ENCODE data around the gene KIAA1671.
A peak's percentile ranks its signal among the peaks of the same experiment; 100 is the strongest.

KIAA1671 gene

DNA sequence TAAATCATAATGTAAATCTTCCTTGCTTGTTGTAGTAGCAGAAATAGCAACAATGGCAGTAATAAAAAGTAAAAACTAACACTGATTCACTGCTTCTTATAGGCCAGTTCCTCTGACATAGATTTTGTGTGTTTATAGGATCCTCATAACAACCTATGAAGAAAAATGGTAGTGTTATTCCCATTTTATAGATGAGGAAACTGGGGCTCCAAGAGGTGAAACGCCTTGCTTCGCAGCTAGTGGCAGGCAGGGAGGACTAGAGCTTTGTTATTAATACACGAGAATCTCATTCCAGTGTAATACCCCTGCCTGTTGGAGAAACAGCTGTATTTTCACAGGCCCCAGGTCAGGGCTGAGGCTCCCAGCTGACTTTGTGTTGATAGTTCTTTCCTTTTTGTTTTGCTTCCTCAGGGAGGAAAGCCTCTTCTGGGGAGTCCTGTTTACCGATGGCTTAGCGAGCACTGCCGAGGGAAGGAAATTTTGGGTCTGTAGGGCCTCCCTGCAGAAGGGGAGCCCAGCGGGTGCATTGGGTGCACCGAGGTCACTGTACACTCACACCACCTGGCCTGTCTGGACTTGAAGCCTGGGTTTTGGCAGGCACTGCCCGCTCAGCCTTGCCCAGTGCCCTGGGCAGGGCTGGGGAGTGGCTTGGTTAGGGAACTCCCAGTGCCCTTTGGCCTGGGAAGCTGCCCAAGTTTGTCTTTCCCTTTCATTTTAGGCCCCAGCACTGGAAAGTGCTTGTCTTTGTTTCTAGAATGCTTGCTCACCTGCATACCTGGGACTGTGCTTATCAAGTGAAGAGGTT is 13.5 kb downstream of the KIAA1671 start:
- H3K4ac ChIP-seq (ENCODE audit: low read depth, low read length): no peak overlapping the region
- peaks cover 2% of the 10 kb centered on the region for H3K79me2 ChIP-seq (ENCODE audit: control insufficient read depth, insufficient read depth, low read length, poor library complexity)
- H3K23ac ChIP-seq (ENCODE audit: low read length): no peak overlapping the region
- no peak overlapping the region for H2BK12ac ChIP-seq (ENCODE audit: low read length)
- no peak overlapping the region for H2BK5ac ChIP-seq (ENCODE audit: low read depth, low read length, poor library complexity)
- no peaks in the 10 kb centered on the region for H3K36me3 ChIP-seq (ENCODE audit: control insufficient read depth in 1 of 2, insufficient read depth in 2 of 2, low read length in 2 of 2)
- H3K27me3 ChIP-seq (ENCODE audit: insufficient read depth, low read length): no peaks in the 10 kb centered on the region
- no peaks in the 10 kb centered on the region for H3K9me3 ChIP-seq (ENCODE audit: insufficient read depth, low read depth, low read length)
- peaks cover 17 to 19% of the 10 kb centered on the region in 2 experiments for H3K4me1 ChIP-seq (ENCODE audit: control insufficient read depth in 1 of 2, insufficient read depth in 2 of 2, low read length in 2 of 2)
- no peak overlapping the region for H3K14ac ChIP-seq (ENCODE audit: low read length)
- no peak overlapping the region for H3K9ac ChIP-seq (ENCODE audit: low read length)
- WGBS (ENCODE audit: extremely low coverage, insufficient coverage, insufficient read length): no CpG with 5 or more reads among the region's 9 CpGs
- no peak overlapping the region for H2AFZ ChIP-seq (ENCODE audit: insufficient read depth, low read length, poor library complexity)
- H4K8ac ChIP-seq (ENCODE audit: low read depth, low read length): peak overlapping the region; percentile 6
- H3K79me1 ChIP-seq (ENCODE audit: low read length): peaks cover 6% of the 10 kb centered on the region
- H2BK120ac ChIP-seq (ENCODE audit: insufficient read depth, low read length, poor library complexity): no peak overlapping the region
- H3K4me2 ChIP-seq (ENCODE audit: low read length): no peak overlapping the region
- H2AK5ac ChIP-seq (ENCODE audit: low read length): peak overlapping the region; percentile 9
- no peak overlapping the region for H4K12ac ChIP-seq (ENCODE audit: low read depth, low read length)
- DNase-seq: peak in 1 of 2 donors; percentile 23
- H3K4me3 ChIP-seq (ENCODE audit: low read depth, low read length): no peak overlapping the region
- peak overlapping the region; percentile 11 for H3K18ac ChIP-seq (ENCODE audit: low read length)
- peak overlapping the region; percentile 16 for H4K91ac ChIP-seq (ENCODE audit: low read depth, low read length)
- no peak overlapping the region for H3K27ac ChIP-seq (ENCODE audit: low read depth, low read length)

DNA sequence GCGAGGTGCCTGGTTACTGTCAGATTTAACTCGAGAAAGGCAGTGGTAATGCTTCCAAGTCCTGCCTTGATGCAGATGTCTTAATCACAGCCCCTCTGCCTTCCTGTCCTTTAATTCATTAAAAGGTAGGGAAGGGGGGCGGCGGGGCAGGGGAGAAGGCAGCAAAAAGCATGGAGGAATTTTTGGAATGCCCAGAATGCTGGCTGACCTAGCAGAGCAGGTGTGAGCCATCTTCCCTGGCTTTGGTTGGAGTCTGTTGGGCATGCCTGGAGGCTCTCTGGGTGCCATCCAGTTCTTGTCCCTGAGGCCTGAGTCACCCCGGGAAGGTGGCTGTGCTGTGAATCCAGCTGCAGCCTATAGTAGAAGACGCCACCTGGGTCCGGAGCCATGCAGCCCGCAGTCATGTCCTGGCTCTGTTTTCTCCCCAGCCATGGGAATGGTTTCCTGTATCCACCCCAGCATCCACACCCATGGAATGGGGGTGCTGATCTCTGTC is 15.6 kb downstream of the KIAA1671 start:
- Histone ChIP-seq H3K23ac (ENCODE audit: low read length) (no peak overlapping the region), H2BK5ac (ENCODE audit: low read depth, low read length, poor library complexity) (no peak overlapping the region), H3K9me3 (ENCODE audit: insufficient read depth, low read depth, low read length) (no peaks in the 10 kb centered on the region), H2AK5ac (ENCODE audit: low read length) (peak overlapping the region; percentile 35), H3K27me3 (ENCODE audit: insufficient read depth, low read length) (no peaks in the 10 kb centered on the region), H2BK120ac (ENCODE audit: insufficient read depth, low read length, poor library complexity) (peak overlapping the region; percentile 20), H2AFZ (ENCODE audit: insufficient read depth, low read length, poor library complexity) (no peak overlapping the region), H3K9ac (ENCODE audit: low read length) (no peak overlapping the region), H4K8ac (ENCODE audit: low read depth, low read length) (no peak overlapping the region), H3K18ac (ENCODE audit: low read length) (peak overlapping the region; percentile 41), H3K4me3 (ENCODE audit: low read depth, low read length) (no peak overlapping the region), H3K4ac (ENCODE audit: low read depth, low read length) (no peak overlapping the region), H4K91ac (ENCODE audit: low read depth, low read length) (no peak overlapping the region), H4K12ac (ENCODE audit: low read depth, low read length) (no peak overlapping the region), H3K79me1 (ENCODE audit: low read length) (peaks cover 7% of the 10 kb centered on the region), H3K4me2 (ENCODE audit: low read length) (no peak overlapping the region), H3K27ac (ENCODE audit: low read depth, low read length) (peak overlapping the region; percentile 28), H3K79me2 (ENCODE audit: control insufficient read depth, insufficient read depth, low read length, poor library complexity) (peaks cover 2% of the 10 kb centered on the region), H3K4me1 (ENCODE audit: control insufficient read depth in 1 of 2, insufficient read depth in 2 of 2, low read length in 2 of 2) (peaks cover 17 to 22% of the 10 kb centered on the region in 2 experiments), H3K14ac (ENCODE audit: low read length) (peak overlapping the region; percentile 35), H3K36me3 (ENCODE audit: control insufficient read depth in 1 of 2, insufficient read depth in 2 of 2, low read length in 2 of 2) (no peaks in the 10 kb centered on the region), H2BK12ac (ENCODE audit: low read length) (peak overlapping the region; percentile 52)
- peak in 1 of 2 donors; percentile 23 for DNase-seq
- WGBS (ENCODE audit: extremely low coverage, insufficient coverage, insufficient read length): no CpG with 5 or more reads among the region's 8 CpGs

DNA sequence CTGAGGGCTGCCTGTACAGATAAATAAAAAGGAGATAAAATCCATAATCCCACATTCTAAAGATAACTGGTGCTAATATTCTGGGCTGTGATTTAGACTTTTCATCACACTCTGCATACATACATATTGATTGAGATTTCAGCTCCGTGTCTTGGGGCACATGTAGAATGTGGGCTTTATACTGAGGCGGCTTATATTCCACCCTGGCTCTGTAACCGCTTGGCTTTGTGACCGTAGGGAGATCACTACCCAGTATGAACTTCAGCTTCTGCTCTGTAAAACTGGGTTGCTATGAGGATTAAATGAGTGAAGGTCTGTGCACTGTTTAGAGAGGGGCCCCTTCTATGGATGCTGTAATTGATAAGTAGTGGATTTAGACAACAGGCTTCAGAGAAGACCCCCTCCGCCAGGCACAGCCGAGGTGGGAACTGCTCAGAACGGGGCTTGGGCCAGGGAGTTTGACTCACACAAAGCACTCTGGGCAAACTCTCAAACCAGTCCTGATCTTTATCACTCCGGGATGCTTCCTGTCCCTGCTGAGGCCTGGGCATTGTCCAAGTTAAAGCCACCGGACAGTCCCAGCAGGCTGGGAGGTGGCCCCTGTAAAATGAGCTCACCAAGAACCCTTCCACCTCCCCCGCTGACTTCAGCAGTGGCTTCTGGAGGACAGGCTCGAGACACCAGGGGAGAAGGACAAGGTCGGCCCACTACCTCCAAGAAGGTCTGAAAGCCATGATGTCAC is 17.2 kb downstream of the KIAA1671 start:
- peak overlapping the region; percentile 31 for H3K4me2 ChIP-seq (ENCODE audit: low read length)
- no peak overlapping the region for H2AFZ ChIP-seq (ENCODE audit: insufficient read depth, low read length, poor library complexity)
- H2BK120ac ChIP-seq (ENCODE audit: insufficient read depth, low read length, poor library complexity): no peak overlapping the region
- H3K4me1 ChIP-seq (ENCODE audit: control insufficient read depth in 1 of 2, insufficient read depth in 2 of 2, low read length in 2 of 2): peaks cover 14 to 22% of the 10 kb centered on the region in 2 experiments
- H3K9ac ChIP-seq (ENCODE audit: low read length): no peak overlapping the region
- no peak overlapping the region for H3K4me3 ChIP-seq (ENCODE audit: low read depth, low read length)
- no peak overlapping the region for H4K8ac ChIP-seq (ENCODE audit: low read depth, low read length)
- no peaks in the 10 kb centered on the region for H3K27me3 ChIP-seq (ENCODE audit: insufficient read depth, low read length)
- H3K79me1 ChIP-seq (ENCODE audit: low read length): peaks cover 7% of the 10 kb centered on the region
- no peak overlapping the region for H4K12ac ChIP-seq (ENCODE audit: low read depth, low read length)
- WGBS (ENCODE audit: extremely low coverage, insufficient coverage, insufficient read length): no CpG with 5 or more reads among the region's 12 CpGs
- H3K9me3 ChIP-seq (ENCODE audit: insufficient read depth, low read depth, low read length): no peaks in the 10 kb centered on the region
- peak overlapping the region; percentile 31 for H2BK5ac ChIP-seq (ENCODE audit: low read depth, low read length, poor library complexity)
- peak in 1 of 2 donors; percentile 43 for DNase-seq
- no peak overlapping the region for H3K18ac ChIP-seq (ENCODE audit: low read length)
- peak overlapping the region; percentile 69 for H3K27ac ChIP-seq (ENCODE audit: low read depth, low read length)
- no peaks in the 10 kb centered on the region for H3K36me3 ChIP-seq (ENCODE audit: control insufficient read depth in 1 of 2, insufficient read depth in 2 of 2, low read length in 2 of 2)
- H3K14ac ChIP-seq (ENCODE audit: low read length): peak overlapping the region; percentile 18
- H2AK5ac ChIP-seq (ENCODE audit: low read length): no peak overlapping the region
- H3K79me2 ChIP-seq (ENCODE audit: control insufficient read depth, insufficient read depth, low read length, poor library complexity): peaks cover 2% of the 10 kb centered on the region
- peak overlapping the region; percentile 82 for H2BK12ac ChIP-seq (ENCODE audit: low read length)
- H3K4ac ChIP-seq (ENCODE audit: low read depth, low read length): no peak overlapping the region
- no peak overlapping the region for H4K91ac ChIP-seq (ENCODE audit: low read depth, low read length)
- H3K23ac ChIP-seq (ENCODE audit: low read length): no peak overlapping the region

DNA sequence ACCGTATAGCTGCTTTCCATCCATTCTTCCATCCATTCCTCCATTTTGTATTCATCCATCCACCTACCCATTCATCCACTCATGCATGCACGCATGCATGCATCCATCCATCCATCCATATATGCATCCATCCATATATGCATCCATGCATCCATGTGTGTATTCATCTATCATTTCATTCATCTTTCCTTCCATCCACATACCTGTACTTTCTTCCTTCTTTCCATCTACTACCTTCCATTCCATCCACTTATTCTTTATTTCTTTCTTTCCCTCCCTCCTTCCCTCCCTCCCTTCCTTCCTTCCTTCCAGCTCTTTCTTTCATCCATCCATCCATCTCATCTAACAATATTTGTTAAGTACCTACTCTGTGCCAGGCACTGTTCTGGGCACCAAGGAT is 19.9 kb downstream of the KIAA1671 start:
- H3K4me1 ChIP-seq (ENCODE audit: control insufficient read depth in 1 of 2, insufficient read depth in 2 of 2, low read length in 2 of 2): peaks cover 14 to 23% of the 10 kb centered on the region in 2 experiments
- no peak overlapping the region for H2BK12ac ChIP-seq (ENCODE audit: low read length)
- H4K12ac ChIP-seq (ENCODE audit: low read depth, low read length): no peak overlapping the region
- H3K79me1 ChIP-seq (ENCODE audit: low read length): peaks cover 7% of the 10 kb centered on the region
- H3K4me2 ChIP-seq (ENCODE audit: low read length): no peak overlapping the region
- H3K79me2 ChIP-seq (ENCODE audit: control insufficient read depth, insufficient read depth, low read length, poor library complexity): peaks cover 2% of the 10 kb centered on the region
- H2BK120ac ChIP-seq (ENCODE audit: insufficient read depth, low read length, poor library complexity): no peak overlapping the region
- H3K4me3 ChIP-seq (ENCODE audit: low read depth, low read length): no peak overlapping the region
- no peak overlapping the region for H2AFZ ChIP-seq (ENCODE audit: insufficient read depth, low read length, poor library complexity)
- no peaks in the 10 kb centered on the region for H3K9me3 ChIP-seq (ENCODE audit: insufficient read depth, low read depth, low read length)
- H3K23ac ChIP-seq (ENCODE audit: low read length): no peak overlapping the region
- H4K8ac ChIP-seq (ENCODE audit: low read depth, low read length): no peak overlapping the region
- H3K27ac ChIP-seq (ENCODE audit: low read depth, low read length): no peak overlapping the region
- no peak overlapping the region for H2BK5ac ChIP-seq (ENCODE audit: low read depth, low read length, poor library complexity)
- WGBS (ENCODE audit: extremely low coverage, insufficient coverage, insufficient read length): no CpG with 5 or more reads among the region's 2 CpGs
- H3K36me3 ChIP-seq (ENCODE audit: control insufficient read depth in 1 of 2, insufficient read depth in 2 of 2, low read length in 2 of 2): no peaks in the 10 kb centered on the region
- no peak overlapping the region for H4K91ac ChIP-seq (ENCODE audit: low read depth, low read length)
- H3K18ac ChIP-seq (ENCODE audit: low read length): no peak overlapping the region
- H3K9ac ChIP-seq (ENCODE audit: low read length): no peak overlapping the region
- no peak overlapping the region for H3K14ac ChIP-seq (ENCODE audit: low read length)
- DNase-seq: no peak
- H3K4ac ChIP-seq (ENCODE audit: low read depth, low read length): no peak overlapping the region
- no peak overlapping the region for H2AK5ac ChIP-seq (ENCODE audit: low read length)
- H3K27me3 ChIP-seq (ENCODE audit: insufficient read depth, low read length): no peaks in the 10 kb centered on the region
